ENCODE measurements around the gene SLC22A25. TPM values are rescaled to one million over a fixed set of nuclear protein-coding genes. Genes with fewer than 3 reads are reported as not detected.

Gene SLC22A25
- total and polyA plus RNA-seq, 2 experiments from 2014 or later, result 1.5 to 3.9 TPM

- Histone ChIP-seq H3K4me1 (ENCODE audit: insufficient read depth) (peaks cover 3% of the 10 kb centered on the region), H2AFZ (no peak overlapping the region), H3K9me3 (ENCODE audit: low read depth) (no peaks in the 10 kb centered on the region), H3K27ac (no peak overlapping the region), H3K27me3 (no peaks in the 10 kb centered on the region), H3K4me3 (no peak overlapping the region), H3K9me2 (replicated peaks; ENCODE audit: insufficient read depth) (no peaks in the 10 kb centered on the region), H4K20me1 (ENCODE audit: insufficient read depth, poor library complexity, severe bottlenecking) (no peaks in the 10 kb centered on the region), H3K79me2 (no peaks in the 10 kb centered on the region), H3K4me2 (no peak overlapping the region), H3K36me3 (replicated peaks; ENCODE audit: insufficient read depth, low read depth) (no peaks in the 10 kb centered on the region)
- TF ChIP-seq EZH2phosphoT487 (IDR thresholded peaks at IDR 0.05; ENCODE audit: low read depth, severe bottlenecking, unreplicated experiment) (no peak), EZH2 (IDR thresholded peaks at IDR 0.05; ENCODE audit: borderline replicate concordance) (no peak), CTCF (IDR thresholded peaks at IDR 0.05; ENCODE audit: poor library complexity) (peak; percentile 52)
- 0% methylated on average over 2 of the region's 2 CpGs for WGBS (ENCODE audit: low lambda C conversion rate, missing lambda C conversion rate)
- DNase-seq (ENCODE audit: low spot score), result peak; percentile 26
Observed at GRCh38 chr11:63212742-63213141, 30.7 kb downstream of the SLC22A25 start.

- H3K4me3 ChIP-seq, result no peak overlapping the region
- 62% methylated on average over 3 of the region's 3 CpGs for WGBS (ENCODE audit: low lambda C conversion rate, missing lambda C conversion rate)
Observed at GRCh38 chr11:63210111-63210510, 33.3 kb downstream of the SLC22A25 start.

More at GRCh38 chr11:63210111-63210510, 33.3 kb downstream of the SLC22A25 start:
- peaks cover 3% of the 10 kb centered on the region for H3K4me1 ChIP-seq (ENCODE audit: insufficient read depth)
- no peak overlapping the region for H3K27ac ChIP-seq
- no peak for DNase-seq (ENCODE audit: low spot score)
- no peak overlapping the region for H2AFZ ChIP-seq
- H4K20me1 ChIP-seq (ENCODE audit: insufficient read depth, poor library complexity, severe bottlenecking), result no peaks in the 10 kb centered on the region
- H3K79me2 ChIP-seq, result no peaks in the 10 kb centered on the region
- no peaks in the 10 kb centered on the region for H3K9me2 ChIP-seq (replicated peaks; ENCODE audit: insufficient read depth)
- H3K4me2 ChIP-seq, result no peak overlapping the region
- no peaks in the 10 kb centered on the region for H3K9me3 ChIP-seq (ENCODE audit: low read depth)
- H3K27me3 ChIP-seq, result no peaks in the 10 kb centered on the region
- H3K36me3 ChIP-seq (replicated peaks; ENCODE audit: insufficient read depth, low read depth), result no peaks in the 10 kb centered on the region
- TF ChIP-seq CTCF (IDR thresholded peaks at IDR 0.05; ENCODE audit: poor library complexity), result no peak
- TF ChIP-seq EZH2 (IDR thresholded peaks at IDR 0.05; ENCODE audit: borderline replicate concordance), result no peak
- no peak for TF ChIP-seq EZH2phosphoT487 (IDR thresholded peaks at IDR 0.05; ENCODE audit: low read depth, severe bottlenecking, unreplicated experiment)

Other genes with a start within 250 kb of the SLC22A25 start
- not detected in 2 replicates for gene SLC22A8, start 227.8 kb downstream of the SLC22A25 start, total RNA-seq
- gene SLC22A8, start 227.8 kb downstream of the SLC22A25 start, polyA plus RNA-seq, result 0.41 TPM in 1 of 2 replicates, not detected in the other
- gene SLC22A24, start 99.4 kb downstream of the SLC22A25 start, total RNA-seq, result 0.13 TPM in 1 of 2 replicates, not detected in the other
- gene SLC22A24, start 99.4 kb downstream of the SLC22A25 start, polyA plus RNA-seq, result not detected in 2 replicates
- 36.3 and 36.7 TPM in 2 replicates for gene SLC22A9, start 126.2 kb upstream of the SLC22A25 start, total RNA-seq
- gene SLC22A9, start 126.2 kb upstream of the SLC22A25 start, polyA plus RNA-seq, result 9.4 and 17.1 TPM in 2 replicates
- gene PLAAT5, start 247.6 kb upstream of the SLC22A25 start, total RNA-seq, result 0.92 and 1.6 TPM in 2 replicates
- gene PLAAT5, start 247.6 kb upstream of the SLC22A25 start, polyA plus RNA-seq, result 0.18 and 0.95 TPM in 2 replicates